SK-N-SH treated with all-trans-retinoic acid at 6 μM for 48 hours (cell line): Measurements from ENCODE around the gene FOXO1.
A peak's percentile ranks its signal among the peaks of the same experiment; 100 is the strongest.

Source experiments
- ATAC-seq: fragments of 200-7000 bp; cut with Tn5 transposase; 3 replicates; pipeline ENCODE4 v1.9.1; 2020; ENCODE audit warnings: mild to moderate bottlenecking, moderate library complexity
- ARNTL ChIP-seq: fragments of 450-650 bp; formaldehyde crosslinking; IDR thresholded peaks from 2 replicates; pipeline ENCODE4 v1.5.0; 2020; ENCODE audit warnings: low read depth, mild to moderate bottlenecking, moderate library complexity, borderline replicate concordance
- BACH2 ChIP-seq: fragments of 250-450 bp; sonication (Bioruptor Pico); IDR thresholded peaks from 2 replicates; pipeline ENCODE4 v1.9.0; 2021; ENCODE audit warnings: mild to moderate bottlenecking, borderline replicate concordance
- CSDC2 ChIP-seq: fragments of 250-450 bp; sonication (Bioruptor Pico); IDR thresholded peaks from 2 replicates; pipeline ENCODE4 v1.5.0; 2020; ENCODE audit warnings: mild to moderate bottlenecking, moderate library complexity
- ESRRG ChIP-seq: fragments of 250-450 bp; sonication (Bioruptor Pico); IDR thresholded peaks from 2 replicates; pipeline ENCODE4 v1.6.1; 2021; ENCODE audit warnings: mild to moderate bottlenecking
- GLIS3 ChIP-seq: fragments of 250-450 bp; sonication (Bioruptor Pico); IDR thresholded peaks from 2 replicates; pipeline ENCODE4 v1.5.0; 2020; ENCODE audit warnings: mild to moderate bottlenecking, moderate library complexity
- ISL1 ChIP-seq: fragments of 250-450 bp; sonication (Bioruptor Pico); IDR thresholded peaks from 2 replicates; pipeline ENCODE4 v2.1.2; 2022; ENCODE audit warnings: mild to moderate bottlenecking, moderate library complexity
- OSR1 ChIP-seq: fragments of 250-450 bp; sonication (Bioruptor Pico); IDR thresholded peaks from 2 replicates; pipeline ENCODE4 v1.8.0; 2022; ENCODE audit warnings: moderate library complexity, mild to moderate bottlenecking, inconsistent platforms
- PPARA ChIP-seq: fragments of 250-450 bp; sonication (Bioruptor Pico); IDR thresholded peaks from 2 replicates; pipeline ENCODE4 v1.5.0; 2020; ENCODE audit warnings: mild to moderate bottlenecking, borderline replicate concordance
- RARB ChIP-seq: fragments of 250-450 bp; sonication (Bioruptor Pico); IDR thresholded peaks from 2 replicates; pipeline ENCODE4 v1.8.0; 2021; ENCODE audit warnings: mild to moderate bottlenecking, moderate library complexity
- SNAI2 ChIP-seq: fragments of 250-450 bp; sonication (Bioruptor Pico); IDR thresholded peaks from 2 replicates; pipeline ENCODE4 v1.5.0; 2020; ENCODE audit warnings: mild to moderate bottlenecking, moderate library complexity
- TCF4 ChIP-seq: fragments of 250-450 bp; sonication (Bioruptor Pico); IDR thresholded peaks from 2 replicates; pipeline ENCODE4 v1.8.0; 2021; ENCODE audit warnings: mild to moderate bottlenecking, moderate library complexity, borderline replicate concordance
- TOX ChIP-seq: fragments of 250-450 bp; sonication (Bioruptor Pico); IDR thresholded peaks from 2 replicates; pipeline ENCODE4 v1.8.0; 2021; ENCODE audit warnings: mild to moderate bottlenecking, moderate library complexity, borderline replicate concordance
- ZC3H10 ChIP-seq: fragments of 250-450 bp; sonication (Bioruptor Pico); IDR thresholded peaks from 2 replicates; pipeline ENCODE4 v1.5.1; 2021; ENCODE audit warnings: mild to moderate bottlenecking, moderate library complexity
- ZFP3 ChIP-seq: fragments of 250-450 bp; sonication (Bioruptor Pico); IDR thresholded peaks from 2 replicates; pipeline ENCODE4 v1.5.0; 2020; ENCODE audit warnings: mild to moderate bottlenecking, moderate library complexity
- ZNF565 ChIP-seq: fragments of 450-650 bp; formaldehyde crosslinking; conservative IDR thresholded peaks from 2 replicates; pipeline ENCODE4 v1.5.0; 2020; ENCODE audit warnings: low read depth, mild to moderate bottlenecking, moderate library complexity
- ZNF70 ChIP-seq: fragments of 450-650 bp; formaldehyde crosslinking; IDR thresholded peaks from 2 replicates; pipeline ENCODE4 v1.5.0; 2020; ENCODE audit warnings: mild to moderate bottlenecking, moderate library complexity
- ZNF8 ChIP-seq: fragments of 450-650 bp; formaldehyde crosslinking; IDR thresholded peaks from 2 replicates; pipeline ENCODE4 v1.5.0; 2020; ENCODE audit warnings: mild to moderate bottlenecking, moderate library complexity
- TF ChIP-seq, protein P1 (sequence below): fragments of 250-450 bp; sonication (Bioruptor Pico); IDR thresholded peaks from 2 replicates; pipeline ENCODE4 v1.5.1; 2020; ENCODE audit warnings: low read depth, mild to moderate bottlenecking, moderate library complexity
- TF ChIP-seq, protein P2 (sequence below): fragments of 250-450 bp; sonication (Bioruptor Pico); IDR thresholded peaks from 2 replicates; pipeline ENCODE4 v1.8.0; 2021; ENCODE audit warnings: low read depth, mild to moderate bottlenecking, moderate library complexity, borderline replicate concordance
- TF ChIP-seq, protein P3 (sequence below): fragments of 250-450 bp; sonication (Bioruptor Pico); IDR thresholded peaks from 2 replicates; pipeline ENCODE4 v1.8.0; 2020; ENCODE audit warnings: mild to moderate bottlenecking, moderate library complexity, borderline replicate concordance
- TF ChIP-seq, protein P4 (sequence below): fragments of 250-450 bp; sonication (Bioruptor Pico); IDR thresholded peaks from 2 replicates; pipeline ENCODE4 v1.5.1; 2021; ENCODE audit warnings: mild to moderate bottlenecking, moderate library complexity

FOXO1 gene

DNA sequence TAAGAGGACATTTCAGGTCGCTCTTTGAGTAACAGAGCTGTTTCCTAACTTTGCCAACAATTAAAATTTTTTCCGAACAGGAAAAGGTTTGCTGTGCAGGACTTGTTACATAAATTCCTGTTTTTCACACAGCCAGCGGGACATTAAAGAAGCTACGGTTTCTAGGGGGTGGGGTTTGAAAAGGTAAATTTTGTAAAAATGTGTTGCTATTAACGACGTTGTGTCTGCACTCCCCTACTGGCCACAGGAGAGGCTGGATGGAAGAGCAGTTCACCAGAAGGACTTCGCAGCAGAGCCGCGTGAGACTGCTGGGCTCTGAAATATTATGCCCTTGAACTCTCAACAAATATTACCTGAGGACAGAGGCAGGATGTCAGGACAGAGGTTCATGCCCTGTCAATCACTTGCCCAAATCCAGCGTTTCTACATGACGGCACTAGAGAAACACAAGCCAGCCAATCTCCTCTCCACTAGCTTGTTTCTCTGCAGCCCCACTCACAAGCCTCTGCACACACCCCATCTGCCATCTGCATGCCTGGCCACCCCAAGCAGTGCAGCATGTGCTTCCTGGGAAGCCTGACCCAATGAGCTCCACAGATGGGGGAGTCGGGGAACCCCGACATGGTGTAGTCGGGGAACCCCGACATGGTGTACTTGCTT is 102.0 kb downstream of the FOXO1 start:
- TF ChIP-seq TCF4 = no peak
- TF ChIP-seq, protein P1, sequence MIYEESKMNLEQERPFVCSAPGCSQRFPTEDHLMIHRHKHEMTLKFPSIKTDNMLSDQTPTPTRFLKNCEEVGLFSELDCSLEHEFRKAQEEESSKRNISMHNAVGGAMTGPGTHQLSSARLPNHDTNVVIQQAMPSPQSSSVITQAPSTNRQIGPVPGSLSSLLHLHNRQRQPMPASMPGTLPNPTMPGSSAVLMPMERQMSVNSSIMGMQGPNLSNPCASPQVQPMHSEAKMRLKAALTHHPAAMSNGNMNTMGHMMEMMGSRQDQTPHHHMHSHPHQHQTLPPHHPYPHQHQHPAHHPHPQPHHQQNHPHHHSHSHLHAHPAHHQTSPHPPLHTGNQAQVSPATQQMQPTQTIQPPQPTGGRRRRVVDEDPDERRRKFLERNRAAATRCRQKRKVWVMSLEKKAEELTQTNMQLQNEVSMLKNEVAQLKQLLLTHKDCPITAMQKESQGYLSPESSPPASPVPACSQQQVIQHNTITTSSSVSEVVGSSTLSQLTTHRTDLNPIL = no peak
- TF ChIP-seq TOX (CRISPR knock-in tag) = no peak
- no peak for TF ChIP-seq OSR1 (CRISPR knock-in tag)
- no peak for TF ChIP-seq ZNF70
- no peak for TF ChIP-seq CSDC2
- TF ChIP-seq SNAI2 (CRISPR knock-in tag) = no peak
- no peak for TF ChIP-seq RARB (CRISPR knock-in tag)
- no peak for TF ChIP-seq ZNF8
- TF ChIP-seq GLIS3 (CRISPR knock-in tag) = no peak
- TF ChIP-seq ZC3H10 = no peak
- TF ChIP-seq ZFP3 (CRISPR knock-in tag) = no peak
- TF ChIP-seq, protein P2, sequence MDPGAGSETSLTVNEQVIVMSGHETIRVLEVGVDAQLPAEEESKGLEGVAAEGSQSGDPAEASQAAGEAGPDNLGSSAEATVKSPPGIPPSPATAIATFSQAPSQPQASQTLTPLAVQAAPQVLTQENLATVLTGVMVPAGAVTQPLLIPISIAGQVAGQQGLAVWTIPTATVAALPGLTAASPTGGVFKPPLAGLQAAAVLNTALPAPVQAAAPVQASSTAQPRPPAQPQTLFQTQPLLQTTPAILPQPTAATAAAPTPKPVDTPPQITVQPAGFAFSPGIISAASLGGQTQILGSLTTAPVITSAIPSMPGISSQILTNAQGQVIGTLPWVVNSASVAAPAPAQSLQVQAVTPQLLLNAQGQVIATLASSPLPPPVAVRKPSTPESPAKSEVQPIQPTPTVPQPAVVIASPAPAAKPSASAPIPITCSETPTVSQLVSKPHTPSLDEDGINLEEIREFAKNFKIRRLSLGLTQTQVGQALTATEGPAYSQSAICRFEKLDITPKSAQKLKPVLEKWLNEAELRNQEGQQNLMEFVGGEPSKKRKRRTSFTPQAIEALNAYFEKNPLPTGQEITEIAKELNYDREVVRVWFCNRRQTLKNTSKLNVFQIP (CRISPR knock-in tag) = no peak
- TF ChIP-seq, protein P3, sequence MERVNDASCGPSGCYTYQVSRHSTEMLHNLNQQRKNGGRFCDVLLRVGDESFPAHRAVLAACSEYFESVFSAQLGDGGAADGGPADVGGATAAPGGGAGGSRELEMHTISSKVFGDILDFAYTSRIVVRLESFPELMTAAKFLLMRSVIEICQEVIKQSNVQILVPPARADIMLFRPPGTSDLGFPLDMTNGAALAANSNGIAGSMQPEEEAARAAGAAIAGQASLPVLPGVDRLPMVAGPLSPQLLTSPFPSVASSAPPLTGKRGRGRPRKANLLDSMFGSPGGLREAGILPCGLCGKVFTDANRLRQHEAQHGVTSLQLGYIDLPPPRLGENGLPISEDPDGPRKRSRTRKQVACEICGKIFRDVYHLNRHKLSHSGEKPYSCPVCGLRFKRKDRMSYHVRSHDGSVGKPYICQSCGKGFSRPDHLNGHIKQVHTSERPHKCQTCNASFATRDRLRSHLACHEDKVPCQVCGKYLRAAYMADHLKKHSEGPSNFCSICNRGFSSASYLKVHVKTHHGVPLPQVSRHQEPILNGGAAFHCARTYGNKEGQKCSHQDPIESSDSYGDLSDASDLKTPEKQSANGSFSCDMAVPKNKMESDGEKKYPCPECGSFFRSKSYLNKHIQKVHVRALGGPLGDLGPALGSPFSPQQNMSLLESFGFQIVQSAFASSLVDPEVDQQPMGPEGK (CRISPR knock-in tag) = no peak
- TF ChIP-seq BACH2 (CRISPR knock-in tag) = no peak
- no peak for TF ChIP-seq PPARA (CRISPR knock-in tag)
- no peak for TF ChIP-seq ISL1 (CRISPR knock-in tag)
- TF ChIP-seq ARNTL (CRISPR knock-in tag) = no peak
- TF ChIP-seq ESRRG (CRISPR knock-in tag) = no peak
- TF ChIP-seq, protein P4, sequence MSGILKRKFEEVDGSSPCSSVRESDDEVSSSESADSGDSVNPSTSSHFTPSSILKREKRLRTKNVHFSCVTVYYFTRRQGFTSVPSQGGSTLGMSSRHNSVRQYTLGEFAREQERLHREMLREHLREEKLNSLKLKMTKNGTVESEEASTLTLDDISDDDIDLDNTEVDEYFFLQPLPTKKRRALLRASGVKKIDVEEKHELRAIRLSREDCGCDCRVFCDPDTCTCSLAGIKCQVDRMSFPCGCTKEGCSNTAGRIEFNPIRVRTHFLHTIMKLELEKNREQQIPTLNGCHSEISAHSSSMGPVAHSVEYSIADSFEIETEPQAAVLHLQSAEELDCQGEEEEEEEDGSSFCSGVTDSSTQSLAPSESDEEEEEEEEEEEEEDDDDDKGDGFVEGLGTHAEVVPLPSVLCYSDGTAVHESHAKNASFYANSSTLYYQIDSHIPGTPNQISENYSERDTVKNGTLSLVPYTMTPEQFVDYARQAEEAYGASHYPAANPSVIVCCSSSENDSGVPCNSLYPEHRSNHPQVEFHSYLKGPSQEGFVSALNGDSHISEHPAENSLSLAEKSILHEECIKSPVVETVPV (CRISPR knock-in tag) = no peak
- TF ChIP-seq, all 23 proteins: peak for 0
- peak; percentile 64 for ATAC-seq

DNA sequence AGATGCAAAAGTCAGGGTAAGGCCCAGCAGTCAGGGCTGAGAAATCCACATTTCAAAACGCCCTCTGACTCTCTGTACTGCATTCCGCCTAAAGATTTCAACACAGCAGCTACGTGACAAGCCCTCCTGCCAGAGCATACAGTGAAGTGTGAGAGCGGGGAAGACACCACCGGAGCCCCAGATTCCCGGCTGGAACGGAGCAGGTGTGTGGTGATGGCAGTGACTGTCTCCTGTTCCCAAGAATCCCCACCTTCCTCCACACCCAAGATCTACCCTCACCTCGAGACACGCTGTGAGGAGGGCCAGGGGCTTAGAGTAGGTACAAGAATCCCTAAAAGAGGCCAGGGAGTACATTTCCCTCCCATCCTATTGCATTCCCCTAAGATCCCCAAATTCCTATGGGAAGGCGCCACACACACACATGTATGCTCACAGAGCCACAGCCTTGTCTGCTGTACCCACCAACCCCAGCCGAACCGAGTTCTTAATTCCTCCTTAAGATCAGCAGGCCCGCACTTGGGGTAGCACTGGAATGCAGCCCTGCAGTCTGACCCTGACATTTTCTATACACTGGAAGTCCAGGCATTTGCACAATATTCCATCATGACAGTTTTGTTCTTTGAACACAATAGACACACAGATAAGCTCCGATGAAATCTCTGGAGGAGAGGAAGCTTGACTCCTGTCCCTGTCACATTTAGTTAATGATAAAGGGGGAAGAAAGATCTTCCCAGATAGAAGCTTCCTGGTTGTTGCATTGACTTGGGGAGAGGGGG is 102.9 kb downstream of the FOXO1 start:
- peak; percentile 40 for ATAC-seq
- TF ChIP-seq CSDC2 = no peak
- TF ChIP-seq ZNF70 = no peak
- TF ChIP-seq BACH2 (CRISPR knock-in tag) = no peak
- TF ChIP-seq, all 23 proteins: peak for 0

DNA sequence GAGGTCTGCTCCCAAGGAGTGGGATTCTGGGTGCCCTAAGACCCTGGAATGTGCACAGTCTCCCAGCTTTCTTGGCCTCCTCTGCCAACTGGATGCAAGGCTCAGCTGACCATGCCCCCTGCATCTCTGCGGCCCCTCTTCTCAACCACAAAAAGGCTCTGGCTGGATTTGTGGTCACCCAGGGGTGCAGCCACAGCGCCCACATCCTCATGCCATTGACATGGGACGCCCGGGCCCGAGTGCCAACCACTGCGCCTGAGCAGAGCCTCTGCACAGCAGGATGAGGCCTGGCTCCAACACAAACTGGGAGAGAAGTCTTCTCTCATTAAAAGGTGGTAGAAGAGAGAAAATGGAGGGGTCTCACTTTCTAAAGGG is 103.5 kb downstream of the FOXO1 start:
- no peak for TF ChIP-seq OSR1 (CRISPR knock-in tag)
- no peak for TF ChIP-seq ESRRG (CRISPR knock-in tag)
- TF ChIP-seq, protein P1 = no peak
- TF ChIP-seq SNAI2 (CRISPR knock-in tag) = no peak
- no peak for TF ChIP-seq ZNF565 (CRISPR knock-in tag)
- TF ChIP-seq PPARA (CRISPR knock-in tag) = no peak
- ATAC-seq = no peak; the same call in 2 of the 3 replicates
